Activated naive CD8-positive, alpha-beta T cell treated with anti-CD3 and anti-CD28 coated beads for 36 hours (primary cell): ENCODE results near the gene USP54. TPM values are rescaled to one million over a fixed set of nuclear protein-coding genes. Genes with fewer than 3 reads are reported as not detected.
A peak's percentile ranks its signal among the peaks of the same experiment; 100 is the strongest.
"Not testable (repeated sequence)": the region's sequence is repeated elsewhere in the genome, so short reads cannot be mapped to it uniquely, and the experiment has no call there.

Experiments used
- DNase-seq: peaks from one replicate; pipeline ENCODE4 v3.0.0; 2021
- H3K27ac Mint-ChIP-seq: one replicate; pipeline ENCODE4 v1.8.0; 2022; ENCODE audit warnings: mild to moderate bottlenecking, moderate library complexity, mixed read lengths
- H3K27me3 Mint-ChIP-seq: one replicate; pipeline ENCODE4 v1.8.0; 2022; ENCODE audit warnings: mild to moderate bottlenecking, mixed read lengths
- H3K36me3 Mint-ChIP-seq: one replicate; pipeline ENCODE4 v1.8.0; 2021; ENCODE audit warnings: mild to moderate bottlenecking, mixed read lengths
- H3K4me1 Mint-ChIP-seq: one replicate; pipeline ENCODE4 v1.8.0; 2021; ENCODE audit warnings: mixed read lengths
- H3K4me3 Mint-ChIP-seq: one replicate; pipeline ENCODE4 v1.8.0; 2022; ENCODE audit warnings: mild to moderate bottlenecking, moderate library complexity, mixed read lengths
- H3K9me3 Mint-ChIP-seq: one replicate; pipeline ENCODE4 v1.8.0; 2022; ENCODE audit warnings: mixed read lengths
- total RNA-seq, 2 experiments: library from RNA; stranded (reverse); gene quantifications; one replicate each; pipeline ENCODE4 v1.2.3, GENCODE V29; 2021

The USP54 gene
- total RNA-seq, result 1 to 10 TPM; 7.7 to 8.1 TPM

GRCh38 chr10:73590881-73591799 lies at the start of gene USP54:
Gene USP54 (minus strand): TSS chr10:73591342. CDS start chr10:73575658, 15,684 bp downstream.
- no peaks in the 10 kb centered on the region for H3K9me3 Mint-ChIP-seq
- peak within 1 kb of the TSS; percentile 50 for H3K27ac Mint-ChIP-seq
- H3K4me3 Mint-ChIP-seq, result peak within 1 kb of the TSS; percentile 26
- H3K27me3 Mint-ChIP-seq, result no peaks in the 10 kb centered on the region
- peaks cover 2% of the 10 kb centered on the region for H3K36me3 Mint-ChIP-seq
- H3K4me1 Mint-ChIP-seq, result peaks cover 16% of the 10 kb centered on the region
- no peak for DNase-seq

- DNase-seq, result no peak
These were observed 48.1 kb upstream of the USP54 start for GRCh38 chr10:73639286-73639685.

GRCh38 chr10:73635781-73636180 lies 44.6 kb upstream of the USP54 start:
- no peak for DNase-seq
- no peak overlapping the region for H3K4me3 Mint-ChIP-seq
- H3K27me3 Mint-ChIP-seq, result no peaks in the 10 kb centered on the region
- no peaks in the 10 kb centered on the region for H3K4me1 Mint-ChIP-seq
- no peak overlapping the region for H3K27ac Mint-ChIP-seq
- no peaks in the 10 kb centered on the region for H3K9me3 Mint-ChIP-seq
- no peaks in the 10 kb centered on the region for H3K36me3 Mint-ChIP-seq

More at GRCh38 chr10:73639286-73639685, 48.1 kb upstream of the USP54 start:
- Mint-ChIP-seq H3K4me1 (peaks cover 3% of the 10 kb centered on the region), H3K27ac (no peak overlapping the region), H3K36me3 (no peaks in the 10 kb centered on the region), H3K9me3 (no peaks in the 10 kb centered on the region), H3K27me3 (no peaks in the 10 kb centered on the region), H3K4me3 (no peak overlapping the region)

GRCh38 chr10:73634421-73634820 lies 43.3 kb upstream of the USP54 start:
- Mint-ChIP-seq H3K27ac (no peak overlapping the region), H3K36me3 (no peaks in the 10 kb centered on the region), H3K4me3 (no peak overlapping the region), H3K27me3 (no peaks in the 10 kb centered on the region), H3K9me3 (no peaks in the 10 kb centered on the region), H3K4me1 (no peaks in the 10 kb centered on the region)
- no peak for DNase-seq

- Mint-ChIP-seq H3K4me3 (no peak overlapping the region), H3K36me3 (peaks cover 5% of the 10 kb centered on the region), H3K27me3 (no peaks in the 10 kb centered on the region), H3K9me3 (no peaks in the 10 kb centered on the region), H3K4me1 (peaks cover 19% of the 10 kb centered on the region), H3K27ac (no peak overlapping the region)
- DNase-seq, result no peak
These were observed 38.0 kb upstream of the USP54 start for GRCh38 chr10:73629165-73629564.

- Mint-ChIP-seq H3K36me3 (peaks cover 5% of the 10 kb centered on the region), H3K4me1 (peaks cover 19% of the 10 kb centered on the region), H3K27ac (no peak overlapping the region), H3K4me3 (no peak overlapping the region), H3K27me3 (no peaks in the 10 kb centered on the region), H3K9me3 (no peaks in the 10 kb centered on the region)
- no peak for DNase-seq
These were observed 37.3 kb upstream of the USP54 start for GRCh38 chr10:73628405-73628804.

GRCh38 chr10:73627300-73627699 lies 36.2 kb upstream of the USP54 start:
- no peak for DNase-seq
- H3K4me1 Mint-ChIP-seq, result peaks cover 19% of the 10 kb centered on the region
- H3K27ac Mint-ChIP-seq, result no peak overlapping the region
- peak overlapping the region; percentile 98 for H3K4me3 Mint-ChIP-seq
- no peaks in the 10 kb centered on the region for H3K9me3 Mint-ChIP-seq
- no peaks in the 10 kb centered on the region for H3K27me3 Mint-ChIP-seq
- H3K36me3 Mint-ChIP-seq, result peaks cover 5% of the 10 kb centered on the region

GRCh38 chr10:73625884-73626752 lies 35.0 kb upstream of the USP54 start:
- H3K36me3 Mint-ChIP-seq, result peaks cover 5% of the 10 kb centered on the region
- DNase-seq, result peak; percentile 92
- H3K27ac Mint-ChIP-seq, result peak overlapping the region; percentile 94
- H3K9me3 Mint-ChIP-seq, result no peaks in the 10 kb centered on the region
- peaks cover 19% of the 10 kb centered on the region for H3K4me1 Mint-ChIP-seq
- H3K27me3 Mint-ChIP-seq, result no peaks in the 10 kb centered on the region
- H3K4me3 Mint-ChIP-seq, result peak overlapping the region; percentile 98

GRCh38 chr10:73625004-73625883 lies 34.1 kb upstream of the USP54 start:
- H3K27me3 Mint-ChIP-seq, result no peaks in the 10 kb centered on the region
- H3K9me3 Mint-ChIP-seq, result no peaks in the 10 kb centered on the region
- DNase-seq, result no peak
- peak overlapping the region; percentile 94 for H3K27ac Mint-ChIP-seq
- peak overlapping the region; percentile 98 for H3K4me3 Mint-ChIP-seq
- peaks cover 19% of the 10 kb centered on the region for H3K4me1 Mint-ChIP-seq
- peaks cover 5% of the 10 kb centered on the region for H3K36me3 Mint-ChIP-seq

- Mint-ChIP-seq H3K4me1 (peaks cover 19% of the 10 kb centered on the region), H3K27me3 (no peaks in the 10 kb centered on the region), H3K36me3 (peaks cover 5% of the 10 kb centered on the region), H3K27ac (no peak overlapping the region), H3K9me3 (no peaks in the 10 kb centered on the region), H3K4me3 (no peak overlapping the region)
- no peak for DNase-seq
These were observed 31.9 kb upstream of the USP54 start for GRCh38 chr10:73623056-73623455.

GRCh38 chr10:73620974-73621373 lies 29.8 kb upstream of the USP54 start:
- H3K9me3 Mint-ChIP-seq, H3K36me3 Mint-ChIP-seq, DNase-seq, H3K4me3 Mint-ChIP-seq, H3K27ac Mint-ChIP-seq, H3K4me1 Mint-ChIP-seq, H3K27me3 Mint-ChIP-seq: not testable (repeated sequence)

GRCh38 chr10:73617143-73617542 lies 26.0 kb upstream of the USP54 start:
- not testable (repeated sequence) for DNase-seq, H3K36me3 Mint-ChIP-seq, H3K4me1 Mint-ChIP-seq, H3K9me3 Mint-ChIP-seq, H3K27me3 Mint-ChIP-seq, H3K4me3 Mint-ChIP-seq, H3K27ac Mint-ChIP-seq

GRCh38 chr10:73614720-73615119 lies 23.6 kb upstream of the USP54 start:
- H3K4me1 Mint-ChIP-seq, result no peaks in the 10 kb centered on the region
- no peak for DNase-seq

GRCh38 chr10:73609116-73609515 lies 18.0 kb upstream of the USP54 start:
- no peaks in the 10 kb centered on the region for H3K36me3 Mint-ChIP-seq
- no peak for DNase-seq
- no peaks in the 10 kb centered on the region for H3K9me3 Mint-ChIP-seq
- H3K27ac Mint-ChIP-seq, result no peak overlapping the region
- no peak overlapping the region for H3K4me3 Mint-ChIP-seq
- H3K27me3 Mint-ChIP-seq, result no peaks in the 10 kb centered on the region
- H3K4me1 Mint-ChIP-seq, result no peaks in the 10 kb centered on the region

More at GRCh38 chr10:73614720-73615119, 23.6 kb upstream of the USP54 start:
- Mint-ChIP-seq H3K27ac (no peak overlapping the region), H3K36me3 (no peaks in the 10 kb centered on the region), H3K4me3 (no peak overlapping the region), H3K9me3 (no peaks in the 10 kb centered on the region), H3K27me3 (no peaks in the 10 kb centered on the region)
